HG03469 (cell line): ENCODE data around the gene QSOX1.

Experiments used
- ATAC-seq: cut with Tn5 transposase; IDR thresholded peaks from one replicate; pipeline ENCODE4 v1.9.1; 2021; ENCODE audit warnings: mild to moderate bottlenecking, moderate library complexity, moderate number of reproducible peaks; ENCODE audit not compliant: unreplicated experiment

The QSOX1 gene

GRCh38 chr1:180232521-180233043, 77.9 kb downstream of the QSOX1 start:
- no peak for ATAC-seq

- no peak for ATAC-seq
Measured at GRCh38 chr1:180233191-180234011, 78.7 kb downstream of the QSOX1 start.

GRCh38 chr1:180234369-180235076, 79.9 kb downstream of the QSOX1 start:
- no peak for ATAC-seq

GRCh38 chr1:180235077-180235501, 80.4 kb downstream of the QSOX1 start:
- no peak for ATAC-seq

- ATAC-seq: no peak
Measured at GRCh38 chr1:180235502-180236239, 81.0 kb downstream of the QSOX1 start.

GRCh38 chr1:180236698-180237509, 82.2 kb downstream of the QSOX1 start:
- no peak for ATAC-seq

GRCh38 chr1:180237869-180238476, 83.3 kb downstream of the QSOX1 start:
- no peak for ATAC-seq

- no peak for ATAC-seq
Measured at GRCh38 chr1:180238675-180239074, 84.0 kb downstream of the QSOX1 start.

- no peak for ATAC-seq
Measured at GRCh38 chr1:180239145-180240096, 84.8 kb downstream of the QSOX1 start.

GRCh38 chr1:180241716-180242544, 87.3 kb downstream of the QSOX1 start:
- no peak for ATAC-seq

GRCh38 chr1:180243517-180244221, 89.0 kb downstream of the QSOX1 start:
- ATAC-seq: no peak

- no peak for ATAC-seq
Measured at GRCh38 chr1:180244840-180245239, 90.2 kb downstream of the QSOX1 start.

GRCh38 chr1:180246579-180246978, 91.9 kb downstream of the QSOX1 start:
- no peak for ATAC-seq

- no peak for ATAC-seq
Measured at GRCh38 chr1:180247061-180247460, 92.4 kb downstream of the QSOX1 start.

GRCh38 chr1:180247580-180247979, 92.9 kb downstream of the QSOX1 start:
- ATAC-seq: no peak

- ATAC-seq: no peak
Measured at GRCh38 chr1:180248176-180248575, 93.5 kb downstream of the QSOX1 start.
